Activated T-helper 1 cell treated with anti-CD3 and anti-CD28 coated beads, Interleukin-12 subunit alpha, Interleukin-12 subunit beta, Interleukin-2, Interleukin-4 antibody, amounts not matched to agents 30 ng/mL and 10 ng/mL and 1 ng/mL, durations not matched to agents 14 hours and 24 hours and 36 hours (primary cell): ENCODE results near the gene ATG101. TPM values are rescaled to one million over a fixed set of nuclear protein-coding genes. Genes with fewer than 3 reads are reported as not detected.

Experiments
- DNase-seq: peaks from one replicate; pipeline ENCODE4 v3.0.0; 2021; ENCODE audit warnings: low spot score
- H3K27ac Mint-ChIP-seq: one replicate; pipeline ENCODE4 v1.8.0; 2021; ENCODE audit warnings: mild to moderate bottlenecking, mixed read lengths
- H3K27me3 Mint-ChIP-seq: one replicate; pipeline ENCODE4 v1.8.0; 2022; ENCODE audit warnings: mild to moderate bottlenecking, moderate library complexity, mixed read lengths; ENCODE audit not compliant: insufficient read depth
- H3K36me3 Mint-ChIP-seq: one replicate; pipeline ENCODE4 v1.8.0; 2021; ENCODE audit warnings: low read depth, mixed read lengths
- H3K4me1 Mint-ChIP-seq: one replicate; pipeline ENCODE4 v1.8.0; 2021; ENCODE audit warnings: low read depth, mixed read lengths
- H3K4me3 Mint-ChIP-seq: one replicate; pipeline ENCODE4 v1.8.0; 2021; ENCODE audit warnings: mild to moderate bottlenecking, moderate library complexity, mixed read lengths
- H3K9me3 Mint-ChIP-seq: one replicate; pipeline ENCODE4 v1.8.0; 2021; ENCODE audit warnings: mixed read lengths
- intact Hi-C: fragments of 100-400 bp; cut with micrococcal nuclease; formaldehyde crosslinking; loops from one replicate; pipeline ENCODE4 v1.15.1; 2024
- total RNA-seq: library from RNA; stranded (reverse); gene quantifications from 2 replicates; pipeline ENCODE4 v1.2.3, GENCODE V29; 2022

Gene ATG101
- total RNA-seq, 1 donor from 2014 or later: 56.2 TPM

DNA sequence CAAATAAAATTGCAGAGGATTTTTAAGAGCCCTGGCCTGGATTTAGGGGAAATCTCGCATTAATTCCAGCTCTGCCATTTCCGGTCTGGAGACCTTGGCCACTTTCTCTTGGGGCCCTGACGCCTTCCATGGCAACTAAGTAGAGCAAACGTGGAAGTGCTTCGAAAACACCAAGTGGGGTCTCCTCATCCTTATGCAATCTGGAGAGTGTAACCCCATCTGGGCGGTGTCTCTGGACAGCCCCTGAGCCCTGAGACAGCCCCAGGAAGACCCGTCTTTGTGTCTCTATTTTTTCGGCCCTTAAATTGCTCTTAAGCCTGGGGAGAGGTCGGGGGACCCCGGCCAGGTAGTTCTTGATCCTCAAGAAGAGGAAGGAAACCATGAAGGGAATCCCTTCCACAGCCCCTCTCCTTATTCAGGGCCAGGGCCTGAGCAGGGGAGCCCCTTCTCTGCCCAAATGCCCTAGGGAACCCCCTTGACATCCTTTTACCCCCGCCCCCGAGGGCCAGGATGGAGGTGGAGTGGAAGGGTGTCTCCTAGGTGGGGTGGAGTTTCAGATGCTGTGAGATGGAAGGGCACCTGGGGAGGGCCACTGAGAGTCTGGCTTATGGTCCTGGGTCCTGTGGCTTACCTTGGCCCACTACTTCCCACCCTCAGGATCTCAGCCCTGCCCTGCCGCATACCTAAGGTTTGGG, 36.2 kb upstream of the ATG101 start:
- H3K27me3 Mint-ChIP-seq: peaks cover 19% of the 10 kb centered on the region
- intact Hi-C loops: loop anchor here (1.0 to 10.0 kb wide), 5 partner anchors 8 to 971 kb away; partner anchors contain the start of genes ATG101, EIF4B and NR4A1
- H3K27ac Mint-ChIP-seq: peak overlapping the region; percentile 74
- DNase-seq: no peak
- peak overlapping the region; percentile 72 for H3K4me3 Mint-ChIP-seq
- no peaks in the 10 kb centered on the region for H3K9me3 Mint-ChIP-seq
- H3K36me3 Mint-ChIP-seq: no peaks in the 10 kb centered on the region
- H3K4me1 Mint-ChIP-seq: peaks cover 50% of the 10 kb centered on the region

DNA sequence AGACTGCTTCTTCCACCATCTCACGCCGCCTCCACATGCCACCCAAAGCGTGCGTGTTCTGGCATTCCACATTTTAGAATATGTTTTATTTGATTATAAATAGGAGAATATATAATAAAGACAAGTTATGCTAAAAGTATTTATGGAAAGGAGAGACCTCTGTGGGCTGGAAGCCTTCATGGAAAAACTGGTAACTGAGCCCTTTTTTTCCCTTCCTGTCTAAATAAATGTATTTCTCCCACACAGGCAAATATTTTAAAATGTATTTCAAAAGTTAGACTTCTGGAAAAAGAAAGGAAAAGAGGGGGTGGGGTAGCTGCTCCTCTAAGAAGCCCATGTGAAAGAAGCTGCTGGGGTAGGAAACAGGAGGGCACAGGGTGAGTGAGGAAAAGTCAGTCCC, 34.6 kb upstream of the ATG101 start:
- Mint-ChIP-seq H3K27me3 (peaks cover 18% of the 10 kb centered on the region), H3K9me3 (no peaks in the 10 kb centered on the region), H3K4me1 (peaks cover 66% of the 10 kb centered on the region), H3K36me3 (no peaks in the 10 kb centered on the region), H3K4me3 (peak overlapping the region; percentile 66), H3K27ac (no peak overlapping the region)
- no peak for DNase-seq
- intact Hi-C loops: loop anchor here (10.0 kb wide), 1 partner anchor 970 kb away; the partner anchor contains the start of gene EIF4B

DNA sequence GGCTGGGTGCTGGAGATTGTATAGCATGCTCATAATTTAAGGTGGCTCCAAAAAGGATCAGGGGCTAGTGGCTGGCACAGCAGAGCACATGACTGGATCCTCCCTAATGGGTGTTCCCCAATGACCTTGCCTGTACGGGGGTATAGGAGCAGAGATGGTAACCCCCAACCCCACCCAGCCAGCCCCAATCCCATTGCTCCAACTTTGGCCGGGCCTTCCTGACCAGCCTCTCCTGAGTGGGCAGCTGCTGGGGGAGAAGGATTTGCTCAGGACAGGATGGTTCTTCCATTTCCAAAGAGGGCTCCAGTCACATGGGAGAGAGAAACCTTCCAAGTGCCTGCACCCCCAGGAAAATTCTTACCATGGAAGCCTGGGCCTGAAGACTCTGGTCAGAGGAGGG, 33.9 kb upstream of the ATG101 start:
- Mint-ChIP-seq H3K4me1 (peaks cover 73% of the 10 kb centered on the region), H3K36me3 (no peaks in the 10 kb centered on the region), H3K27me3 (peaks cover 17% of the 10 kb centered on the region), H3K9me3 (no peaks in the 10 kb centered on the region), H3K4me3 (peak overlapping the region; percentile 66), H3K27ac (peak overlapping the region; percentile 7)
- intact Hi-C loops: loop anchor here (10.0 kb wide), 1 partner anchor 969 kb away; the partner anchor contains the start of gene EIF4B
- DNase-seq: no peak

DNA sequence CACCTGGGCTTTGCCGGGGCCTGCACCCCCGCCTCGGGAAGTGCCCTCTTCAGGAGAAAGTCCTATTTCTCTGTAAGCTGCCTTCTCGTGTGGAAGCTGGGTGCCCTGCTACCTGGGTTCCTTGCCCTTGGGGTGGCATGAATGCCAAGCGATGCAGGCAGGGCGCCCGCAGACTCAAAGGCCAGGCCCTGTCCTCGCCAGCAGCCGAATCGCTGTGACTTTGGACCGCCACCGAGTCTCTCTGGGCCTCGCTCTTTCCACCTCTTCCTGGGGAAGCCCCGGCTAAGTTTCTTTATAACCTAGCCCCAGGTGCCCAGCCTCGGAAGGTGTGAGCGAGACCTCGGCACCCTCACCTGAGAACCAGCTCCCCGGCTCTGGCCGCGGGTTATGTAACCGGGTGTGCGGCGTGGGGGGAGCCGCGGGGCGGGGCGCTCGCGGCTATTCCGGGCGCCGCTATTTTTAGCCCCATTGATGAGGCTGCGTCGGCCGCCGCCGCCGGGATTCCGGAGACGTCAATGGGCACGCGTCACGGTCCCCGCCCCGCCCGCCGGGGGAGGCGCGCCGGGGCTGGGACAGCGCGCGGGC, 33.1 kb upstream of the ATG101 start:
- peak; percentile 77 for DNase-seq
- peak overlapping the region; percentile 7 for H3K27ac Mint-ChIP-seq
- no peaks in the 10 kb centered on the region for H3K36me3 Mint-ChIP-seq
- peak overlapping the region; percentile 66 for H3K4me3 Mint-ChIP-seq
- no peaks in the 10 kb centered on the region for H3K9me3 Mint-ChIP-seq
- intact Hi-C loops: loop anchor here (1.0 to 10.0 kb wide), 4 partner anchors 15 to 968 kb away; partner anchors contain the start of genes ATG101, EIF4B, NR4A1 and TAMALIN
- H3K4me1 Mint-ChIP-seq: peaks cover 75% of the 10 kb centered on the region
- H3K27me3 Mint-ChIP-seq: peaks cover 19% of the 10 kb centered on the region

DNA sequence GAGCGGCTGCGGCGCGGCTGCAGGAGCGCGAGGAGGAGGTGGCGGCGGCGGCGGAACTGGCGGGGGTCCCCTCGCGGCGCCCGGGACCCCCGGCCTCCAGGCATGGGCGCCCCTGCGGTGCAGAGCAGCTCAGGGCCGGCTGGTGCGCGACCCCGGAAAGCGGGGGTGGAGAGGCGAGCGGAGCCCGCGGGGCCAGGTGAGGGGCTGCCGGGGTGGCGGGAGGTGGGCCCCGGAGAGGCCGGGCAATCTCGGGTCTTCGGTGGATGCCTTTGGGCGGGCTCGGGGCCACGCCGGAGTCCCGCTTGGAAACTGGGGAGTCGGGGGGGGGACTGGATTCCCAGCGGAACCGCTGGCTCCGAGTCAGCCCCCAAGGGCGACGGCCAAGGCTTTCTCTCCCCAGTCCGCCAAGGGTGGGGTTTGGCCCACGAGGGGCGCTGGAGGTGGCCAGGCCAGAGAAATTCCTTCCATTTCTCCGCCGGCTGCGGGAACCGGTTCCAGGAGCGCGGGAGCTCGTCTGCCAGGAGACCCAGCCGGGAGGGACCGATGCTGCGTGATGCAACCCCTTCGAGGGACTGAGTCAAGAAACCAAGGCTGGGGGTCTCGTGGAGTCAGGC, 32.4 kb upstream of the ATG101 start:
- Mint-ChIP-seq H3K4me3 (peak overlapping the region; percentile 81), H3K27ac (peak overlapping the region; percentile 44), H3K27me3 (peaks cover 19% of the 10 kb centered on the region), H3K4me1 (peaks cover 78% of the 10 kb centered on the region), H3K36me3 (no peaks in the 10 kb centered on the region), H3K9me3 (no peaks in the 10 kb centered on the region)
- intact Hi-C loops: loop anchor here (1.0 to 10.0 kb wide), 4 partner anchors 14 to 967 kb away; partner anchors contain the start of genes ATG101, EIF4B, NR4A1 and TAMALIN
- no peak for DNase-seq

DNA sequence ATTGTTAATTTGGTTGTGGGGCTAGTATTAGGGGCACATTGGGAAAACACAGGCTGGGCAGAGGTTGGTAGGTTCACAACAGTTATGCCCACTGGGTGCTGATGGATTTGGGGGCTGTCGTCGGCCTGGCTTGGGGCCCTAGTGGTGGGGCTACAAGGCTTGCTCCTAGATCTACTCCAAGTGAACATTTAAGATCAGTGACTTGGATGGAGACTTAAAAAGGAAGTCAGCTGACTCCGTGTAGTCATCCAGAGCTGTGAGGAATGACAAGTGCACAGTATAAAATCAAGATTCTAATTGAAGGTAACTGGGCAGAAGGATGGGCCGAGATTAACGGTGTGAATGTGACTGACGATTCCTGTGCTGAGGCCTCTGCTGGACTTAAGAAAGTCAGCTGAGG, 31.3 kb upstream of the ATG101 start:
- DNase-seq: no peak
- Mint-ChIP-seq H3K4me3 (peak overlapping the region; percentile 81), H3K36me3 (no peaks in the 10 kb centered on the region), H3K27me3 (peaks cover 16% of the 10 kb centered on the region), H3K27ac (peak overlapping the region; percentile 81), H3K4me1 (peaks cover 70% of the 10 kb centered on the region), H3K9me3 (no peaks in the 10 kb centered on the region)
- intact Hi-C loops: loop anchor here (10.0 kb wide), 1 partner anchor 966 kb away; the partner anchor contains the start of gene EIF4B

DNA sequence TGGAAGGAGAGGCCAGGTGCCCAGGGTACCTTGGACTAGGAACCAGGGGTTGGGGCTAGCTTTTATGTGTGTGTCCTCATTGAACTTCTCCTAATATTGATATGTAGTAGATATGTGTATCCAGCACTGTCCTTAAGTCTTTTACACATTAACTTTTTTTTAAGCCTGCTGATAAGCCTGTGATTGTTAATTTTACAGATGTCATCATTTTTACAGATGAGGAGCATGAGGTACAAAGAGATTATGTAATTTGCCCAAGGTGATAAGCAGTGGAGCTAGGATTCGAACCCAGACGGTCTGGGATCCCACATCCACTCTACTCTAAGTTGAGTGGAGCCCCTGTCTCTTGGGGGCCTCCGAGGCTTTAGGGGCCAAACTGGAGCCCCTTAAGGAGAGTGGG, 28.7 kb upstream of the ATG101 start:
- H3K27ac Mint-ChIP-seq: no peak overlapping the region
- H3K27me3 Mint-ChIP-seq: peaks cover 9% of the 10 kb centered on the region
- H3K4me3 Mint-ChIP-seq: no peak overlapping the region
- H3K4me1 Mint-ChIP-seq: peaks cover 52% of the 10 kb centered on the region
- H3K9me3 Mint-ChIP-seq: no peaks in the 10 kb centered on the region
- H3K36me3 Mint-ChIP-seq: no peaks in the 10 kb centered on the region
- intact Hi-C loops: no loop called here
- no peak for DNase-seq

DNA sequence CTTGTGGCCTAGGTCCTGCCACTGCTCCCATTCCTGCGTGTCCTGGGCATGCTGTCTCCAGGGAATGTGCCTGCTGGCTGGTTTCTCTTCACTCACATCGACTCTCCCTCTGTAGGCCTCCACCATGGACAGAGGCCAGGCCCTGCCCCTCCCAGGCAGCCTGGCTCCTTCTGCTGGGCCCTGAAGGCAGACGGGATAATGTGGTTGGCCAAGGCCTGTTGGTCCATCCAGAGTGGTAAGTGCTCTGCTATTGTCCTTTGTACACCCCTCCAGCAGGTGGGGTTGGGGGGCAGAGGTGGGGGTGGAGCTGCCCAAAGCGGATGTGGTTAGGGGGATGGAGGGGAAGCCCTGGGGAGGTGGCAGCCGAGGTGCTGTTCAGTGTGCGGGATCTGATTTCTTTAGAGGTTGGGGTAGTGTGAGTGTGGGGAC, 28.1 kb upstream of the ATG101 start:
- DNase-seq: no peak
- Mint-ChIP-seq H3K4me3 (no peak overlapping the region), H3K9me3 (no peaks in the 10 kb centered on the region), H3K27me3 (peaks cover 9% of the 10 kb centered on the region), H3K4me1 (peaks cover 54% of the 10 kb centered on the region), H3K27ac (peak overlapping the region; percentile 49), H3K36me3 (no peaks in the 10 kb centered on the region)
- intact Hi-C loops: no loop called here

DNA sequence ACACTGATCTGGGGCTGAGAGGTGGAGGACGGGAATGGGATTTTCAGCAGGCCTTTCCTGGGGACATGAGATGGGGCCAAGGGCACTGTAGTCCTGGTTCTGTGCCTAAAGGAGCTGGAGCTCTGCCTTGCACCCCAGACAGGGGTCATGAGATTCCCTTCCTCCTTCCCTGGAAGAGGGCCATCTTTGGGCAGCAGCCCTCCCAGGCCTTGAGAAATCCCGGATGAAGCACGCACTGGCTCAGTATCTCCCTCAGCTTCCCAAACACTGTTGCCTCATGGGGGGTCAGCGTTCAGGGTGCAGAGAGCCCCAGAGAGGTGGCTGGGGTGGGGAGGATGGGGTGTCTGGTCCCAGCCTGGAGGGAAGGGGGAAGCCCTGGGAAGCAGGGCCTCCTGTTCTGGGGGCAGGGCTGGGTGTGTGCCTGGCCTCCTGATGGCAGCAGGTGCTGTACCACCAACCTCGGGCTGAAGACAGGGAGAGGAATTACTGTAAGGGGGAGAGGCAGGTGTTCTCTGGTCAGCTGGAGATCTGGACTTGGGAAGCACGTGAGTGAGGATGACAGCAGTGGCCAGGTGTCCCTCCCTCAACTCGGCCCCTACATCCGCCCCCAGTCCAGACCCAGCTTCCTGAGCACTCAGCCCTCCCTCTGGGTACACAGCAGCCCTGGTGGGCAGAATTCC, 26.9 kb upstream of the ATG101 start:
- Mint-ChIP-seq H3K4me3 (no peak overlapping the region), H3K36me3 (no peaks in the 10 kb centered on the region), H3K4me1 (peaks cover 54% of the 10 kb centered on the region), H3K9me3 (no peaks in the 10 kb centered on the region), H3K27me3 (peaks cover 9% of the 10 kb centered on the region), H3K27ac (no peak overlapping the region)
- no peak for DNase-seq
- intact Hi-C loops: no loop called here

DNA sequence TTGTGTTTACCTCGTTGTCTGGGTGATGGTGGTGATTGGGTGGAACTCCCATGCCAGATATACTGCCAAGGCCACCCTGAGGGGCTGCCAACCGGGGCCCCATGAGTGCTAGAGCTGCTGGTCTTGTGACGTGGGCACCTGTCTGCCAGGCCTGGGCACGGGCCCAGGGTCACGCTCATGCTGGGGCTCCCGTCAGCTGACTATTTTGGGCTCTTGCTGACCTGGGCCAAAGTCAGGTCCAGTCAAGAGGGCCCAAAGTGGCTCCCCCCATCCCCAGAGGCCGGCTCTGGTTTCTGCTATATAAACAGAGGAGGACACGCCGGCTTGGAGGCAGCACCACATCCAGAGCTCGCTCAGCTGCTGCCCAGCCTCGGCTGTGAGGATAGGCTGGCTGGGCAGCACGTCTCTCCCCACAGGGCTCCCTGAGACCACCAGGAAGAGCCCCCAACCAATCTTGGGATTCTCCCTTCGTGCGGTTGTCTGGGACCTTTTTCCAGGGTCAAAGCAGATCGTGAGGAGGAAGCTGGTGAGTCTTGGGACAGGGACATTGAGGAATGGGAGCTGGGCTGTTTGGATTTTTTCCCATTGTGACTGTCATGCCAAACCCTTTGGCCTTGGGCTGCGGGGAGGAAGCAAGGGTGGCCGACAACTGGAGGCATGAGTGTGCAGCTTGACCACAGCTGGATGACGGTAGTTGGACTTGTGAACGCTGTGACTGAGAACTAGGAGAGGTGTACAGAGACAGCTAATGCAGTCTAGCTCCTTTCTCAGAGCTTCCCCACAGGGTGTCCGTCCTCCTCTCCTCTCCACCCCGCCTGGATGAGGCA, 26.2 kb upstream of the ATG101 start:
- no peak overlapping the region for H3K27ac Mint-ChIP-seq
- H3K4me1 Mint-ChIP-seq: peaks cover 47% of the 10 kb centered on the region
- DNase-seq: no peak

DNA sequence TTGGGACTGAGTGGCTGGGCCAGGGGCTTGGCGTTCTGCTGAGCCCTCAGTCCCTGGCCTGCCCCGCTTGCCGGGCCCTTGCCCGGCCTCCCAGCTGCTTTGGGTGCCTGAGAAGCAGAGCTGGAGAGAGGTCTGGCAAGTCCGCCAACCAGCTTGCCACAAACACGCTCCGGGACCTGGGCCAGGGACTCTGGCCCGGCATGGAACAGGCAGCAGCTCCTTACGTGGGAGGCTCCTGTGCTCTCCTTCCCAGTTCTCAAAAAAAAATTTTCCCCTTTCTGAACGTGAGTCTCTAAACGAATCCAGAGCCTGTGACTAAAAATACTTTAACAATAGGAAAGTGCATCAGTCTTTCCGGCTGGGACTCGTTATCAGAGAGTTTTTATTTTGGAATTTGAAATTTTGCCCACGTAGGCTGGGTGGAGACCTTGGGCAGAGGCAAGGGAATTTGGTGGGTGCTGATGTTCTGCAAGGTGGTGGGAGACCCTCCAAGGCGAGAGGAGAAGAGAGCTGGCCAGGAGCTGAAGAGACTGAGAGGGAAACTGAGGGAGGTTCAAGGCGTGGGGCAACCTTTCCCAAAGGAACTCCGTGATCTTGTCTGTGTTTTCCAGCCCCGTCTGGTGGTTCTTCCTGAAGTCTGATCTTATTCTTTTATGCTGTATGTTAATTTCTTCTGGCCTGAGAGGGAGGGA, 25.3 kb upstream of the ATG101 start:
- Mint-ChIP-seq H3K27ac (no peak overlapping the region), H3K4me1 (peaks cover 44% of the 10 kb centered on the region), H3K36me3 (peaks cover 2% of the 10 kb centered on the region)

More for the DNA sequence above, 26.2 kb upstream of the ATG101 start:
- Mint-ChIP-seq H3K27me3 (peaks cover 5% of the 10 kb centered on the region), H3K36me3 (no peaks in the 10 kb centered on the region), H3K9me3 (no peaks in the 10 kb centered on the region), H3K4me3 (no peak overlapping the region)
- intact Hi-C loops: no loop called here

More for the DNA sequence above, 25.3 kb upstream of the ATG101 start:
- DNase-seq: no peak
- H3K4me3 Mint-ChIP-seq: no peak overlapping the region
- H3K9me3 Mint-ChIP-seq: no peaks in the 10 kb centered on the region
- H3K27me3 Mint-ChIP-seq: peaks cover 2% of the 10 kb centered on the region
- intact Hi-C loops: no loop called here
